Omental fat pad (tissue), 4 donors: ENCODE results near the gene ITPR1. TPM values are rescaled to one million over a fixed set of nuclear protein-coding genes. Genes with fewer than 3 reads are reported as not detected.

ENCODE experiments used
- ATAC-seq: fragments of 150-250 bp; one replicate; pipeline ENCODE4 v1.9.1; 2016; ENCODE audit warnings: mild to moderate bottlenecking, moderate library complexity; ENCODE audit not compliant: low FRiP score
- DNase-seq: peaks from one replicate; pipeline ENCODE4 v3.0.0-alpha.2; 2019; ENCODE audit warnings: low spot score
- CTCF ChIP-seq, 3 donors: fragments of 450-650 bp; IDR thresholded peaks; one replicate each; pipeline ENCODE4 v1.5.1; 2016 to 2017; ENCODE audit warnings: antibody characterized with exemption in 3 of 3, mild to moderate bottlenecking in 3 of 3, moderate library complexity in 2 of 3
- total RNA-seq, 4 donors: library from RNA; depleted of rRNA; stranded (reverse); fragments of >200 nt; gene quantifications; one replicate each; pipeline ENCODE4 v1.1.0, GENCODE V29; 2016

ITPR1 gene
- total RNA-seq, 4 donors from 2014 or later = 38.3 to 58.5 (median 41.3) TPM

- no peak for ATAC-seq
- no peak for TF ChIP-seq CTCF (IDR thresholded peaks at IDR 0.05)
- DNase-seq = no peak
These were observed 389.9 kb downstream of the ITPR1 start for GRCh38 chr3:4883011-4883410.

- TF ChIP-seq CTCF (IDR thresholded peaks at IDR 0.05) = no peak
- no peak for DNase-seq
- no peak for ATAC-seq
These were observed 391.7 kb downstream of the ITPR1 start for GRCh38 chr3:4884888-4885287.

- TF ChIP-seq CTCF (IDR thresholded peaks at IDR 0.05) = no peak
These were observed 392.2 kb downstream of the ITPR1 start for GRCh38 chr3:4885316-4885715.

GRCh38 chr3:4886448-4886847, 393.3 kb downstream of the ITPR1 start:
- no peak for TF ChIP-seq CTCF (IDR thresholded peaks at IDR 0.05)
- no peak for ATAC-seq
- DNase-seq = no peak

More at GRCh38 chr3:4885316-4885715, 392.2 kb downstream of the ITPR1 start:
- ATAC-seq (no peak), DNase-seq (no peak)

GRCh38 chr3:4887177-4887576, 394.0 kb downstream of the ITPR1 start:
- ATAC-seq (no peak), DNase-seq (no peak)
- no peak for TF ChIP-seq CTCF (IDR thresholded peaks at IDR 0.05)

GRCh38 chr3:4888913-4889846, 396.0 kb downstream of the ITPR1 start:
- ATAC-seq = no peak
- no peak for DNase-seq
- TF ChIP-seq CTCF (IDR thresholded peaks at IDR 0.05) = no peak

- no peak for DNase-seq
- ATAC-seq = no peak
- TF ChIP-seq CTCF (IDR thresholded peaks at IDR 0.05) = no peak
These were observed 396.7 kb downstream of the ITPR1 start for GRCh38 chr3:4889896-4890295.
